NT2/D1 (cell line): ENCODE results near the gene OR52N5.

Experiments
- SUZ12 ChIP-seq: IDR thresholded peaks from 2 replicates; pipeline ENCODE4 v1.6.1; 2011; ENCODE audit not compliant: insufficient read length, insufficient read depth; ENCODE audit errors: extremely low read depth
- YY1 ChIP-seq: IDR thresholded peaks from 2 replicates; pipeline ENCODE4 v1.6.1; 2011; ENCODE audit not compliant: insufficient read length, insufficient read depth
- ZNF274 ChIP-seq: IDR thresholded peaks from 2 replicates; pipeline ENCODE4 v1.6.1; 2011; ENCODE audit warnings: mild to moderate bottlenecking, low read depth, low read length

DNA sequence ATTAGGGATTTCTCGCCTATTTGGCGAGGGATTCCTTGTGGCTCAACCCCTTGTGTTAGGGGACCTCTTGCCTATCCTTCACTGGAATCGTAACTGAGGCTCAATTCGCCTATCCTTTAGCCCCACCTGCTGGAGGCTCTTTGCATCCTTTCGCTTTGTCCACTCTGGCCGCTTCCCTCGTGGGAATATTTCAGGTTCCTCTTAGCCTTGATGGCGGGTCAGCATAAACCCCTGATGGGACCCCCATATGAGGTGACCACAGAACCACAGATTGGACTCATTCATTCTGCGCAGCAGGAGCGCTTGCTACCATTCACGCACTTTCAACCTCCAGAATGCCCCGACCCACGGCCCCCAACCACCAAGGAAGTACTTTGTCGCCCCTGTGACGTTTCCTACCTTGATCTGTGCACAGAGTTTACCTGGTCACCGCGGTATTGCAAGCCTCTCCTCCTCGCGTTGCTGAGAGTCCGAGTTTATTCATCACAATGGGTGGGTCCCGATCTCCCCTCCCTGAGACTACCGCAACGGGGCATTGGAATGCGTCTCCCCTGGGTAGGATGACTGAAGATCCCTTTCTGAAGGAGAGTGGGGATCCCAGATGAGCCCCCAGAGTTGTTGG lies 25.5 kb upstream of the OR52N5 start, which contains the start of gene OR52N2:
- TF ChIP-seq SUZ12, result no peak
- no peak for TF ChIP-seq ZNF274
- no peak for TF ChIP-seq YY1
